HG02885 (cell line): ENCODE results near the gene SCUBE3.

ENCODE experiments used
- ATAC-seq: cut with Tn5 transposase; IDR thresholded peaks from one replicate; pipeline ENCODE4 v1.9.1; 2021; ENCODE audit warnings: mild to moderate bottlenecking; ENCODE audit not compliant: unreplicated experiment, poor library complexity

SCUBE3 gene

DNA sequence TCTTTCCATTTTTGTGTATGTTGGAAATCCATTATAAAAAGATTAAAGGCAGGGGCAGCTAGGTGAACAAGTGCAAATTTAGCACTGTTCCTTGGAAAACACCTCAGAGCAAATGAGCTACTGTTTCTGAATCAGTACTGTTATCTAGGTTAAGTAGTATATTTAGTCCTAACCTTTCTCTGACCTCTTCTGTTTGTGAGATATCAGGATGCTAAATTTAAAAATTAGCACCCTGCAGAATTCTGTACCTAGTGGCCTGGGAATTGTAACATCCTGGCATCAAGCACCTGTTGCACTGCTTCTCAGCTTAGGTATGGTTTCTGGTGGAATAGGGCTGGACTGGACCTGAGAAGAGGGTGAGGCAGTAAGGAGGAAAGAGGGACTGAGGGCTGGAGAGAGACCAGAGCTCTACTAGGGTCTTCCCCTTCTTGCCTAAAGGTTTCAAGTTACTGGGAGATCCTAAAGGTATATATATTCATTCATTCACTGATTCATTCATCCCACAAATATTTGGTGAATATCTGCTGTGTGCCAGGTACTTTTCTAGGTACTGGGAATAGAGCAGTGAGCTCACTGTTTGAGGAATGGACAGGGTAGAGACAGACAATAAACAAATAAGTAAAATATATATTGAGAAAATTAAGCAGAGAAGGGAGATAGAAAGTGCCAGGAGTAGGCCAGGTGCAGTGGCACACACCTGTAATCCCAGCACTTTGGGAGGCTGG lies 51.0 kb downstream of the SCUBE3 start:
- ATAC-seq: no peak

DNA sequence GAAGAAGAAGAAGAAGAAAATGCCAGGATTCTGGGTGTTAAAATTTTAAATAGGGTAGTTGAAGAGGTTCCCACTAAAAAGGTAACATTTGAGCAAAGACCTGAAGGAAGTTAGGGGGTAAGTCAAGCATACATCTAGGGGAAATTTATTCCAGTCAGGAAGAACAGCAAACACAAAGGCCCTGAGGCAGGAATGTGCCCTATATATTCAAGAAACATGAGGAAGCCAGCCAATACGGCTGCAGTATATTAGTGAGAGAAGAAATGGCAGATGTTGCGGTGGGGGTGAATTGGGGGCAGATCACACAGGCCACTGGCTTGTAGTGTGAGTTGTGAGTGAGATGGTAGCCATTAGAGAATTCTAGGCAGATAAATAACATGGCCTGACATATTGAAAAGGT lies 51.8 kb downstream of the SCUBE3 start:
- ATAC-seq: no peak

DNA sequence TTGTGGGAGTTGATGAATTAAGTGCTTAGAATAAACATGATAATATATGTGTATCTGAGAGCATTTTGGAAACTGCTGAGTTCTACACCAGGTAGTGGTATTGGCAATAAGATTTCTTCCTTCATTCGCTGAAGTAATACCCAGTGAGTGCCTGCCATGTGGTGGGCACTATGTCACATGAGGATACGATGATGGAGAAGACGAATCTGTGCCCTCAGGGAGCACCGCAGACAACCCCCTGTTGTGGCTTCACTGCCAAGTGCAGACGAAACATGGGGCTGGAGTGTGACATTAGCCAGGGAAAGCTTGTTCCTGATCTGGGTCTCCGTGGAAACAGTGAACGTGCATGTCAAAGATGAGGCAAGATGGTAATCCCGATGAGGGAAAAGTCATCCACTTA lies 53.7 kb downstream of the SCUBE3 start:
- ATAC-seq: no peak

DNA sequence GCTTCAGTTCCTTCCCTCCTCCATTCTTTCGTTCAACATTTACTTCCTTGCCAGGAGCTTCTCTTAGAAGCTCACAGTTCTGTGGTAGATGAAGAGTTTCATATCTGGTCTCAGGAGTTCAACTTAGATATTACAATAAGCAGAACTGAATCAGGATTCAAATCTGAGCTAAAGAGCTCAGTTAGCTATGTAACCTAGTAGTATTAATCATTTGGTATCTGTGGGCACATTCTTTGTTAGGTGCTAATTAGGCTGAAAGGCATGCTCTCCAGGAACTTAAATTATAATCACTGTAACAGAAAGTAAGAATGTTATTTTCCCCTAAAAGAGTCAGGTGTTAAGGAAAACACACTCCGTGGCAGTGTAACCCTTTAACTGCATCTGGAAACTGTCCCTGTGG lies 54.1 kb downstream of the SCUBE3 start:
- ATAC-seq: no peak

DNA sequence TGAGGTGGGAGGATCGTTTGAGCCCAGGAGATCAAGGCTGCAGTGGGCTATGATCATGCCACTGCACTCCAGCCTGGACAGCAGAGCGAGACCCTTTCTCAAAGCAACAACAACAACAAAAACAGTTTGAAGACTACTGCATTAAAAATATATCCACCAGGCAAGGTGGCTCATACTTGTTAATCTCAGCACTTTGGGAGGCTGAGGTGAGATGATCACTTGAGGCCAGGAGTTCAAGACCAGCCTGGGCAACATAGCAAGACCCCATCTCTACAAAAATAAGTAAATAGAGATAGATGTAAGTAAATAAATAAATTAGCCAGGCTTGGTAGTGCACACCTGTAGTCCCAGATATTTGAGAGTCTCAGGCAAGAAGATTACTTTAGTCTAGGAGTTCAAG lies 58.2 kb downstream of the SCUBE3 start:
- ATAC-seq: no peak

DNA sequence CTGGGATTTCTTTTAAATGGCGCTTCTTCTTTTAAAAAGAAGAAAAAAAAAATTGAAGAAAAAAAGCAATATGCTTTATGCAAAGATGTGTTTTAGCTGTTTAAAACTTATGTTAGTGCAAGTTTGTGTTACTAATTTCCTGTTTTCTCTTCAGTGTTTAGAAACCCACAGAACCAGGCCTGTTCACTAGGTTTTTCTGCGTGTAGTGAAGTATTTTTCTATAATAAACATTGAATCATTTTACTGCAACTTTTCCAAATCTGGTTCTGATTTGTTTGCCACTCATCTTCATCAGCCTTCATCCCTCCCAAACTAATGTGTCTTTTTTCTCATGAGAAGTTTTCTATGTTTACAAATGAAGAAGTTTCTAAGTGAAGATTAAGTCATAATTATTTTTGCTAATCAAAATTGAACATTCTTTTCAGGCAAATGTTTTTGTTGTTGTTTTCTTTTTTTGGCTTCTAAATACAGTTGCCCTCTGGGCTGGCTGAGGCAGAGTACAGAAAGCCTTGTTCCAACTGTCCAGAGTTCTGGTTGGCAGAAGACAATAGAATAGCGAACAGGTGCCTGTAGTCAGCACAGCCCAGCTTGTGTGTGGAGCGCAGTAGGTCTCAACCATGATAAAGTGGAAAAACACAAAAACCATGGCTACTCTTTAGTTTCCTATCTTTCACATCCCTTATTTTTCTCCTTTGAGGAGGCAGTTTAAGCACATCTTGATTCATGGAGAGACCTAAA lies 60.2 kb downstream of the SCUBE3 start:
- no peak for ATAC-seq

DNA sequence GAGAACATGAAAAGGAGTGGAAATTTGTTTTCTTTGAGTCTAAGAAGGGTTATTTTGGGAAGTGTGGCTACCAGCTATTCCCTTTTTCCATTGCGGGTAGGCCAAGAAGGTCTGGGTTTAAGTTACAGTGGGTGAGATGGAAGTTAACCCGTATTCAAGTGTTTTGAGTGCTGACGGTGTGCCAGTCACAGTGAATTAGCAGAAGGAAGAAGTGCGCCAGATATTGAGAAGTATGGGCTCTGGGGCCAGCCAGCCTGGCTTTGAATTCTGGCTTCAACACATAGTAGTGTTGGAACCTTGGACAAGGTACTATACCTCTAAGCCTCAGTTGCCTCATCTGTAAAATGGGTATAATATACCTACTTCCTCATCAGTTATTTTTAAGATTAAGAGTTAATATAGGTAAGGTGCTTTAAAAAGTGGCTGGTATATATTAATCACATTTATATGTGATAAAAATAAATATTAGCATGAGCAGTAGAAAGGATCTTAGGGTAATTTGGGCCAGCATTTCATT lies 62.0 kb downstream of the SCUBE3 start:
- no peak for ATAC-seq

DNA sequence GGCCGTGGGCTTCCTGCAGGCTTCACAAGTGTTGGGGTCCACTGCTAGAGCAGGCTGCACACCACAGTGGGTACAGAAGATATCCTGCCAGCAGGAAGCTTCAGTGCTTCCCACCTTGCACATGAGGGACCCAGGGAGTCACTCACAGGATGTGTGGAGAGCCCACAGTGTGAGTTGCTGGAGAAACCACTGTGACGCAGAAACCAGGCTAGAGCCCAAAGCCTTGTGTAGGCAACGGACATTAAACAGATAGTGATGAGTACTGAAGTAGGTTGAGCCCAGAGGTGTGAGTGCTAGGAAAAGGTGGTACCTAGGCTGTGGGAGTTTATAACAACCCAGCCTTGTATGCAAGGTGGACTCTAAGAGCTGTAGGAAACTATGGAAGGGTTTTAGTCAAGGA lies 65.0 kb downstream of the SCUBE3 start:
- ATAC-seq: no peak

DNA sequence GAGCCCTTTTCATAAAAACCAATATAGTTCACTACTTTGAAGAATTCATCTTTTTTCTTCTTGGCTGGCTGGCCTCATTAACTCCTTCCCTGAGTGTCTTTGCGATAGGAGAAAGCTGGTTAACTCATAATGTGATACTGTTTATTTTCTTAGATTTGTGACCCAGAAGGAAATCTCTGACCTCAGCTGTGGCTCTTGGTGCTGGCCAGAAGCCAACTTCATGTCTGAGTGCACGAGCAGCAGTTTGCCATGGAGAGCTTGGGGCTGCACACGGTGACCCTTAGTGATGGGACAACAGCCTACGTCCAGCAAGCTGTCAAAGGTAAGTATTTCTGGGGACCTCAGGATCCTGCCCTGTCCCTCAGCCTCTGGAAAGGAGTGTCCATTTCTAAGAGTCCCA lies 67.1 kb downstream of the SCUBE3 start:
- no peak for ATAC-seq

DNA sequence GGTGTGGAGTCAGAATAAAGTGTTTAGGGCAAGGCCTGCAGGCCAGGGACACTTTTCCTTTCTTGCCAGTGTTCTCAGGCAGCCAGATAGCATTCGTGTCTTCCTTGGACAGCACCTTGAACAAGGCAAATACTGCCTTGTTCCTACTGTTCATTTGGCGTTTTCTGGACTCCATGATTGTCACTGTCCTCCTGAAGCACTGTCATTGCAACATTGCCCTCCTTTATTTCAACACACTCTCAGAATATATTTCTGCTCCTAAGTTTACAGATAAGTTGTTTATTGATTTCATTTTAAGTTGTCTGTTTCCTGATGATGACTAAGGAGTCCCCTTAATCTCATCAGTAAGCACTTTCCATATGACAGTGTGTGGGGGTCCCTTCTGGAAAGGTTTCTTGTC lies 68.7 kb downstream of the SCUBE3 start:
- ATAC-seq: no peak

DNA sequence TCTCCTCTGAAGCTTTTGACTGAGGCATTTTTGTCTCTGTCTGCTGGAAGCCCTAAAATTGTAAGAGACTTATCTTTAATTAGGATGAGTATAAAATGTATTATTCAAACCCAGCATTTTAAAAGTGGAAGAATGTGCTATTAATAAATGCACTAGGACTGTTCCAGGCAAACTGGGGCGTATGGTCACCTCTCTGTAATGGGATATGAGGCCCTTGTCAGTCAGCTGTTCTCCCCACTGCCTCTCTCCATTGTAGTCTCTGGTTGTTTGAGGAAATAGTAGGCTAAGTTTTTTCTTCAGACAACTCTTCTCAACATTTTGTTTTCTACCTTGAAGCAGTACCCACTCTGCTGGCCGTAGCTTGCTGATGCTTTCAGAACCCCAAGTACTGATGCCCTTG lies 69.6 kb downstream of the SCUBE3 start:
- ATAC-seq: no peak

DNA sequence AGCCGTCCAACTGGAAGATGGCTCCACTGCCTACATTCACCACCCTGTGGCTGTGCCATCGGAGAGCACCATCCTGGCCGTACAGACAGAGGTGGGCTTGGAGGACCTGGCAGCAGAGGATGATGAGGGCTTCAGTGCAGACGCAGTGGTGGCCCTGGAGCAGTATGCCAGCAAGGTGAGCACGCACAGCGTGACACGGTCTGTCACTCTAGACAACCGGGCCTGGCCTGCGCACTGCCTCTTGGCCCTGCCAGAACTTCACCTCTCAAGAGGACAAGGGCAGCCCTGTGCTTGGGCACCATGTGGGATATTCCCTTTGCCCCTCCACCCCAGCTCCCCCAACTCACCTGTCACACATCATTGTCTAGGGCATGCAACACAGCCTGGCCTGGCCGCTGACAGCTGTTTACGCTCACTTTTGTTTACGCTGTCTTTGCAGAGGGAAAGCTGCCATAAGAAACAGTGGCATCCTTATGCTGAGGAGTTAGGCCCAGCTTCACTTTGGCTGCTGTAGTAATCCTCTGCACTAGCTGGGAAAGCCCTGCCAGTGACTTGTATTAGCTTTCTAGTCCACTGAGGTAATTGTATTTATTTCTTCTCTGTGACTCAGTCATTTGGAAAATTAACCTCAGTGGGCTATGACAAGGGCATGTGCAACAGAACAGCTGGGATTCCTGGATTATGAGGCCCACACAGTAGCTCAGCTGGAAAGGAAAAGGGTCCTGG lies 74.1 kb downstream of the SCUBE3 start:
- ATAC-seq: no peak

DNA sequence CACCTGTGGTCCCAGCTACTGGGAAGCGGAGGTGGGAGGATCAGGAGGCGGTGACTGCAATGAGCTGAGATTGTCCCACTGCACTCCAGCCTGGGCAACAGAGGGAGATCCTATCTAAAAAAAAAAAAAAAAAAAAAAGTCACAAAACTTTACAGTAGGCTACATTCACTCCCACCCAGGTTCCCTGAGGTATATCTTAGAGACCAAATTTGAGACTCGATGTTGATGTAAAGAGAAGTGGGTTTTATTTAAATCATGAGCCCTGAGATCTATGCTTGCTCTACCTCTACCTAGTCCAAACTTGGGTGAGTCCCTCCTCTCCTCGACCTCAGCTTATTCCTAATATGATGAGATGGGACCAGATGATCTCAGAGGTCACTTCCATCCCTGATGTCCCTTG lies 75.1 kb downstream of the SCUBE3 start:
- no peak for ATAC-seq

DNA sequence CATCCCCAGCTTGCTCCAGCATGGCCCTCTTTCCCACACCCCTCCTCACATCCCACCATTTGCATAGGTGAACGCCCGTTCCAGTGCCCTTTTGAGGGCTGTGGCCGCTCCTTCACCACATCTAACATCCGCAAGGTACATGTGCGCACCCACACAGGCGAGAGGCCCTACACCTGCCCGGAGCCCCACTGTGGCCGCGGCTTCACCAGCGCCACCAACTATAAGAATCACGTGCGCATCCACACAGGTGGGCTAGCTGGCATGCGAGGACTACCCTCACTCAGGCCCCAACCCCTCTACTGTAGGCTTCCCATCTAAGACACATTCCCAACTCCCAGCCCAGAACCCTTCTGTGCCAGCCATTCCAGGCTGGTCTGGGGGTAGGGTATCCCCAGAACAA lies 77.7 kb downstream of the SCUBE3 start:
- ATAC-seq: no peak

DNA sequence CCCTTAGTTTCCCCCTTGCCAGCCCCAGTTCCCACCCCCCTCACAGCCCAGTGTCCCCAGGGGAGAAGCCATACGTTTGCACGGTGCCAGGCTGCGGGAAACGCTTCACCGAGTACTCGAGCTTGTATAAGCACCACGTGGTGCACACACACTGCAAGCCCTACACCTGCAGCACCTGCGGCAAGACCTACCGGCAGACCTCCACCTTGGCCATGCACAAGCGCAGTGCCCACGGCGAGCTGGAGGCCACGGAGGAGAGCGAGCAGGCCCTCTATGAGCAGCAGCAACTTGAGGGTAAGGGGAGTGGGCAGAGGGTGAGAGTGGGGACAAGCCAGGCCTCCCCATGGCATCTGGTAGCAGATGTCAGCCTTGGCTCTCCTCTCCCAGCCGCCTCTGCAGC lies 78.7 kb downstream of the SCUBE3 start:
- no peak for ATAC-seq

DNA sequence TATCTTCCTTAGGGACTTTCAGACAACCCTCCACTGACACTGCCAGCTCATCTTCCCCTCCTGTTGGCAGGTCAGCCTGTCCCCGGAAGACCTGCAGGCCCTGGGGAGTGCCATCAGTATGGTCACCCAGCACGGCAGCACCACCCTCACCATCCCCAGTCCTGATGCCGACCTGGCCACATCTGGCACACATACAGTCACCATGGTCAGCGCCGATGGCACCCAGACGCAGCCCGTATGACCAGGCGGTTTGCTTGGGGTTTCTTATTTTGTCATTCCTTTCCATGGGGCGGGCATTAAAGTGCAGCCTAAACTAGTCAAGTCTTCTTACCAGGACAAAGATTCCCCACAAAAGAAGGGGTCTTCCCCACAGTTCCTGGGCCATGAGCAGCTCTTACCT lies 79.9 kb downstream of the SCUBE3 start:
- no peak for ATAC-seq

DNA sequence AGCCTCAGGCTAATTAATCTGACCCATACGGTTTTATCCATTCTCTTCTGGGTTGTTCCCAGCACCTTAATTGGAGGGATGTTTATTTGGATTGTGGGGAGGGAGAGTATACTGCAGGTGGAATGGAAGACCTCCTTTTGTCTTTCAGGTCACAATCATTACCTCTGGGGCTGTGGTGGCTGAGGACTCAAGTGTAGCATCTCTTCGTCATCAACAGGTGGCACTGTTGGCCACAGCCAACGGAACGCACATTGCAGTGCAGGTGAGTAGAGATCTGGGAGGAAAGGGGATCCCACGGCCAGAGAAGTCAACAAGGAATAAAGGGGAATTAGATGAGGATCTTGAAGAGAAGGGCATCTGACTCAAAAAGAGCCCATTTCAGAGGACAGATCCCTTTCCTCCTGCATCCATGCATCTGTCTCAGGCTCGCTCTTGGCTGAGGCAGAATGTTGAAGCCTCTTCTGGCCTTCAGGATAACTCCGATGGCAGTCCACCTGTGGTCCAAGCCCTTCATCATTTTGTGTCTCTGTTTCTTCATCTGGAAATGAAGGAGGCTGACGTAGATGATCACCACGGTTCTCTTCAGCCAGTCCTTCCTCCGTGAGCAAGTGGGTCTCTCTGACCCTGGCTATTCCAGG lies 80.7 kb downstream of the SCUBE3 start:
- no peak for ATAC-seq

DNA sequence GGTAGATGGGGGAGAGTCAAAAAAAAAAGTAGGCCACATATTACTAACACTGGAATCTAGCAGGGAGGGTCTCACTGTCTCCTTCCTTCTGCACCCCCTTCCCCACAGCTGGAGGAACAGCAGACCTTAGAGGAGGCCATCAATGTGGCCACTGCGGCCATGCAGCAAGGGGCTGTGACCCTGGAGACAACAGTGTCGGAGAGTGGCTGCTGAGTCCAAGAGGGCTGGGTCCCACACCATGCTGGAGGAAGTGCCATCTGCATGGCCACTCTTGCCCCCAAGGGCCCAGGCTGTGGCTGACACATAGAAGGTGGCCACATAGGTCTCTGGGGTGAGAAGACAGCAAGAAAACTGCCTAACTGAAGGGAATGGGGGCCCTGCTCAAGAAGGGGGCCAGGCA lies 81.3 kb downstream of the SCUBE3 start:
- ATAC-seq: no peak

DNA sequence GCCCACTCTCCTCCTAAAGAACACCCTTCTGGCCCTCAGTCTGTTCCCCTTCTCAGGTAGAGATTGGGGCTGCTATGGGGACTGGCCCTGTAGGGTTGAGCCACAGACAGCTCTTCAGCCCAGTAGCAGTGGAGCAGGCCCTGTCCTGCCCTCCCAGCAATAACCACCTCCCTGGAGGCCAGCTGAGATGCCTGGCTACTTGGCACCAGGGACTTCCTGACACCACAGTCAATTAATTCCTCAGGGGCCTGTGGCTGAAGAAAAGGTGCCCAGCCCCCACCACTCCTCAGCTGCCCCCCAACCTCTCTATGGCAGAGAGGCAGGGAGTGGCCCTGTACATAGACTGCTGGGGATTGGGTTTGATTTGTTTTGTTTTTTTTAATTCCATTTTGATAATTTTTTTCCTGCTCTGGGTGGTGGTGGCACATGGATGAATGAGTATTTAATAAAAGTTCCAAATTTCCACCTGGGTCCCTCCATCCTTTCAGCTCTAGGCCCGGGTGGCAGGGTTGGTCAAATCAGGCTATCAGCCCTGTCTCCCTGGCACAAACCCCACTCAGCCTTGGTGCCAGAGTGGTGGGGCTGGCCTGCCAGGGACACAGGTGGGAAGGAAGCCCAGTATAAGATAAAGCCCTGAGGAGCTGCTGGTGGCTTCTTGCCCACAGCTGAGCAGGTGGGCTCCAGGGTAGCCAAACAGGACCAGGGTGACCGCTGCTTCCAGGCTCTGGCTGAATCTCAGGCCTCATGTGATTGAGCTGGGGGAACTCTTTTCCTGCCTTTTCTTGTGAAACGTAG lies 82.0 kb downstream of the SCUBE3 start:
- ATAC-seq: no peak
